IMR-90 (cell line): Measurements from ENCODE around the gene RPS19.

Source experiments
- BHLHE40 ChIP-seq: fragments of 150-350 bp; IDR thresholded peaks from 2 replicates; pipeline ENCODE4 v1.6.1; 2016; ENCODE audit warnings: mild to moderate bottlenecking, low read depth, low read length
- MXI1 ChIP-seq: IDR thresholded peaks from 2 replicates; pipeline ENCODE4 v1.6.1; 2012; ENCODE audit warnings: low read depth, mild to moderate bottlenecking, low read length, moderate library complexity, borderline replicate concordance
- POLR2A ChIP-seq: IDR thresholded peaks from 2 replicates; pipeline ENCODE4 v1.6.1; 2012; ENCODE audit warnings: mild to moderate bottlenecking, low read depth, low read length
- TF ChIP-seq, protein P1 (sequence below): conservative IDR thresholded peaks from 2 replicates; pipeline ENCODE4 v1.5.1; 2012; ENCODE audit warnings: mild to moderate bottlenecking, low read depth, low read length, improper control_type of control experiment
- TF ChIP-seq, protein P2 (sequence below): fragments of 150-350 bp; IDR thresholded peaks from 2 replicates; pipeline ENCODE4 v1.6.1; 2017; ENCODE audit warnings: mild to moderate bottlenecking, antibody characterized with exemption, low read length, low read depth

DNA sequence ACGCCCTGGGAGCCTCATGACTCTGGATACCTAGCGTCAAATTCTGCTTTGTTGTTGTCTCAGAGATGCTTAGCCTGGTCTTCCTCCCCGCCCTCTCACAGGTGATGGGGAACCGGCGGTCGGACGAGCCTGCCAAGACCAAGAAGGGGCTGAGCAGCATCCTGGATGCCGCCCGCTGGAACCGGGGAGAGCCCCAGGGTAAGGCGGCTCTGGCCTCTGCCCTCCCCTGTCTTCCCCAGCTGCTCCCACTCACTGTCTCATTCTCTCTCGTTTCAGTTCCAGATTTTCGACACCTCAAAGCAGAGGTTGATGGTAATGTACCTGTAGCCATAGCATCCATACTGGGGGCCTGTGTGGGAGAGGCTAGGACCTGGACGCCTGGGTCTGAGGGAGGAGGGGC, 34.3 kb downstream of the RPS19 start:
- TF ChIP-seq POLR2A, result no peak
- TF ChIP-seq, protein P1, sequence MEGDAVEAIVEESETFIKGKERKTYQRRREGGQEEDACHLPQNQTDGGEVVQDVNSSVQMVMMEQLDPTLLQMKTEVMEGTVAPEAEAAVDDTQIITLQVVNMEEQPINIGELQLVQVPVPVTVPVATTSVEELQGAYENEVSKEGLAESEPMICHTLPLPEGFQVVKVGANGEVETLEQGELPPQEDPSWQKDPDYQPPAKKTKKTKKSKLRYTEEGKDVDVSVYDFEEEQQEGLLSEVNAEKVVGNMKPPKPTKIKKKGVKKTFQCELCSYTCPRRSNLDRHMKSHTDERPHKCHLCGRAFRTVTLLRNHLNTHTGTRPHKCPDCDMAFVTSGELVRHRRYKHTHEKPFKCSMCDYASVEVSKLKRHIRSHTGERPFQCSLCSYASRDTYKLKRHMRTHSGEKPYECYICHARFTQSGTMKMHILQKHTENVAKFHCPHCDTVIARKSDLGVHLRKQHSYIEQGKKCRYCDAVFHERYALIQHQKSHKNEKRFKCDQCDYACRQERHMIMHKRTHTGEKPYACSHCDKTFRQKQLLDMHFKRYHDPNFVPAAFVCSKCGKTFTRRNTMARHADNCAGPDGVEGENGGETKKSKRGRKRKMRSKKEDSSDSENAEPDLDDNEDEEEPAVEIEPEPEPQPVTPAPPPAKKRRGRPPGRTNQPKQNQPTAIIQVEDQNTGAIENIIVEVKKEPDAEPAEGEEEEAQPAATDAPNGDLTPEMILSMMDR, result no peak
- no peak for TF ChIP-seq BHLHE40
- TF ChIP-seq, protein P2, sequence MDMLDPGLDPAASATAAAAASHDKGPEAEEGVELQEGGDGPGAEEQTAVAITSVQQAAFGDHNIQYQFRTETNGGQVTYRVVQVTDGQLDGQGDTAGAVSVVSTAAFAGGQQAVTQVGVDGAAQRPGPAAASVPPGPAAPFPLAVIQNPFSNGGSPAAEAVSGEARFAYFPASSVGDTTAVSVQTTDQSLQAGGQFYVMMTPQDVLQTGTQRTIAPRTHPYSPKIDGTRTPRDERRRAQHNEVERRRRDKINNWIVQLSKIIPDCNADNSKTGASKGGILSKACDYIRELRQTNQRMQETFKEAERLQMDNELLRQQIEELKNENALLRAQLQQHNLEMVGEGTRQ, result no peak
- TF ChIP-seq MXI1, result no peak
